Adrenal gland (tissue), 12 donors: Measurements from ENCODE around the gene LSM12. TPM values are rescaled to one million over a fixed set of nuclear protein-coding genes. Genes with fewer than 3 reads are reported as not detected.

Experiments used
- DNase-seq, 7 donors: peaks; one replicate each; pipeline ENCODE4 v3.0.0-alpha.2; 2019 to 2020
- H3K27ac ChIP-seq, 5 donors: fragments of 200-600 bp; sonication (generic) in 4 of 5; 1 replicate in 3 of 5; 2 replicates in 2 of 5; pipeline versions ENCODE4 v1.5.1 to v1.8.0; 2016 to 2020; ENCODE audit warnings: mild to moderate bottlenecking in 1 of 5
- H3K27me3 ChIP-seq: fragments of 200-600 bp; 2 replicates; pipeline ENCODE4 v1.8.0; 2021
- H3K36me3 ChIP-seq, 2 donors: fragments of 200-600 bp; replicated peaks in 1 of 2; 1 replicate in 1 of 2; 2 replicates in 1 of 2; pipeline versions ENCODE4 v1.5.1 to v1.8.0; 2018 to 2022
- H3K4me1 ChIP-seq, 2 donors: fragments of 200-600 bp; replicated peaks in 1 of 2; 1 replicate in 1 of 2; 2 replicates in 1 of 2; pipeline versions ENCODE4 v1.5.1 to v1.8.0; 2018 to 2021
- H3K4me3 ChIP-seq, 4 donors: fragments of 200-600 bp; sonication (generic) in 3 of 4; one replicate each; pipeline ENCODE4 v1.5.1; 2016 to 2018
- H3K9me3 ChIP-seq, 3 donors: fragments of 200-600 bp; sonication (generic) in 1 of 3; replicated peaks in 1 of 3; 1 replicate in 2 of 3; 2 replicates in 1 of 3; pipeline versions ENCODE4 v1.5.1 to v1.8.0; 2016 to 2021
- POLR2A ChIP-seq, 2 donors: fragments of 450-650 bp; IDR thresholded peaks; one replicate each; pipeline ENCODE4 v1.6.1; 2017; ENCODE audit warnings: antibody characterized with exemption in 2 of 2, mild to moderate bottlenecking in 2 of 2, moderate library complexity in 1 of 2
- WGBS, 4 donors: extraction: QIAGEN DNeasy Blood & Tissue Kit in 2 of 4; methylation state at CpG; one replicate each; pipeline versions ENCODE4 v1.1.5 to v1.1.7; 2013 to 2017; 5-methylcytosine and 5-hydroxymethylcytosine counted together
- intact Hi-C, 2 donors: fragments of 100-400 bp; cut with DNase I; formaldehyde crosslinking; loops; one replicate each; pipeline versions ENCODE4 v1.14.1 to v1.15.0; 2022 to 2023
- polyA plus RNA-seq, 3 donors: library from polyadenylated mRNA; stranded (reverse); fragments of 200-250 nt in 2 of 3; fragments of 350-450 nt in 1 of 3; fragmentation: Illumina TruSeq in 1 of 3; extraction: RNeasy Lipid Tissue Mini Kit (QIAGEN cat#74804) in 1 of 3; gene quantifications; one replicate each; pipeline ENCODE4 v1.2.3, GENCODE V29; 2013 to 2014
- small RNA-seq, 2 donors: library from RNA; depleted of rRNA; stranded (forward); fragments of <200 nt; gene quantifications; one replicate each; pipeline ENCODE3, GENCODE V24; 2016
- total RNA-seq, 9 donors: library from RNA; depleted of rRNA in 4 of 9; stranded (reverse); fragments of >200 nt in 4 of 9; fragments of 120-200 nt in 1 of 9; fragmentation: NEBNext Ultra II Directional in 1 of 9; extraction: Animal tissue kit (Norgen Biotek cat#: 25700) in 1 of 9; gene quantifications; one replicate each; pipeline versions ENCODE4 v1.1.0 to v1.2.4, GENCODE V29; 2013 to 2023
- TF ChIP-seq, protein P1 (sequence below), 6 experiments: fragments of 450-650 bp in 4 of 6; fragments of 200-600 bp in 2 of 6; sonication (generic) in 1 of 6; IDR thresholded peaks; 1 replicate in 5 of 6; 2 replicates in 1 of 6; pipeline versions ENCODE4 v1.5.1 to v1.8.0; 2016 to 2021; ENCODE audit warnings: antibody characterized with exemption in 6 of 6, mild to moderate bottlenecking in 2 of 6, moderate library complexity in 1 of 6
- donor health status: healthy with polysubstance abuse.
- donor health status: Bipolar disorder and iron deficiency.
- donor health status: DM: yes; HTN: yes; CAD: no.
- donor health status: DM: no; HTN: no; CAD: no.
- donor health status: DM: no; HTN: no; CAD: no.
- donor health status: DM: yes; HTN: yes; CAD: no.

The LSM12 gene
- total and polyA plus RNA-seq, 12 donors: 19.8 to 54.7 (median 37.3) TPM

- H3K27me3 ChIP-seq: peaks cover 14% of the 10 kb centered on the region
- DNase-seq: no peak
- 86 to 93% (median 89%) methylated on average over 7 of the region's 7 CpGs for WGBS, 4 donors
These were observed 80.1 kb downstream of the LSM12 start for GRCh38 chr17:43986225-43986981.

DNA sequence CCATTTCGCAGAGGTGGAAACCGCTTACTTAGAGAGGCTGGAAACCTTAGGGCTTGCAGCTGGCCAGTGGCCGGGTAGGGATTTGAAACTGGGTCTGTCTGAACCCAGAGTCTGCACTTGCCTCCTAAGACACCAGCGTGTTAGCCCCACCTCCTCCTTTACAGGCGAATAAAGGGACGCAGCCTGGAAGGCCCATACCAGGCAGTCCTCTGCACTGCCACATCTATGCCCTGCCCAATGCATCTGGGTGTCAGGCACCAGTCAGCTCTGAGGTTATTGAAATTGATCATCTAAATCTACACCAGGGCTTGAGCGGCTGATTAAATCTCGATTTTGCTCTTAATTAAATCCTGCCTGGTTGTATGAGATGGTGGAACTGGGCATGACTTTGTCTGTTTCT is 82.0 kb downstream of the LSM12 start:
- no peak for DNase-seq
- H3K27ac ChIP-seq: no peak overlapping the region
- WGBS, 4 donors: 89 to 92% (median 90%) methylated on average over 8 of the region's 8 CpGs
- H3K4me1 ChIP-seq: peaks cover 0 to 8% of the 10 kb centered on the region in 2 donors
- H3K4me3 ChIP-seq: no peak overlapping the region
- no peaks in the 10 kb centered on the region for H3K9me3 ChIP-seq
- no peaks in the 10 kb centered on the region for H3K36me3 ChIP-seq
- intact Hi-C loops: no loop called here
- peaks cover 14% of the 10 kb centered on the region for H3K27me3 ChIP-seq
- TF ChIP-seq, protein P1, sequence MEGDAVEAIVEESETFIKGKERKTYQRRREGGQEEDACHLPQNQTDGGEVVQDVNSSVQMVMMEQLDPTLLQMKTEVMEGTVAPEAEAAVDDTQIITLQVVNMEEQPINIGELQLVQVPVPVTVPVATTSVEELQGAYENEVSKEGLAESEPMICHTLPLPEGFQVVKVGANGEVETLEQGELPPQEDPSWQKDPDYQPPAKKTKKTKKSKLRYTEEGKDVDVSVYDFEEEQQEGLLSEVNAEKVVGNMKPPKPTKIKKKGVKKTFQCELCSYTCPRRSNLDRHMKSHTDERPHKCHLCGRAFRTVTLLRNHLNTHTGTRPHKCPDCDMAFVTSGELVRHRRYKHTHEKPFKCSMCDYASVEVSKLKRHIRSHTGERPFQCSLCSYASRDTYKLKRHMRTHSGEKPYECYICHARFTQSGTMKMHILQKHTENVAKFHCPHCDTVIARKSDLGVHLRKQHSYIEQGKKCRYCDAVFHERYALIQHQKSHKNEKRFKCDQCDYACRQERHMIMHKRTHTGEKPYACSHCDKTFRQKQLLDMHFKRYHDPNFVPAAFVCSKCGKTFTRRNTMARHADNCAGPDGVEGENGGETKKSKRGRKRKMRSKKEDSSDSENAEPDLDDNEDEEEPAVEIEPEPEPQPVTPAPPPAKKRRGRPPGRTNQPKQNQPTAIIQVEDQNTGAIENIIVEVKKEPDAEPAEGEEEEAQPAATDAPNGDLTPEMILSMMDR (IDR thresholded peaks at IDR 0.05): no peak
- TF ChIP-seq POLR2A (IDR thresholded peaks at IDR 0.05): no peak

More at GRCh38 chr17:43986225-43986981, 80.1 kb downstream of the LSM12 start:
- Histone ChIP-seq H3K9me3 (no peaks in the 10 kb centered on the region), H3K27ac (no peak overlapping the region), H3K4me1 (peaks cover 0 to 8% of the 10 kb centered on the region in 2 donors), H3K4me3 (no peak overlapping the region), H3K36me3 (no peaks in the 10 kb centered on the region)
- TF ChIP-seq, protein P1 (IDR thresholded peaks at IDR 0.05): no peak
- no peak for TF ChIP-seq POLR2A (IDR thresholded peaks at IDR 0.05)
- intact Hi-C loops: no loop called here

Small RNAs within 50 kb of the gene (small RNA-seq; reads per million reads assigned to genes)
- gene RF00012: 0 reads per million in 2 donors

Other genes with a start within 250 kb of the LSM12 start
- gene MPP3, start 233.5 kb downstream of the LSM12 start, total RNA-seq: 10 to 100 TPM in 1 of 9 donors, 1 to 10 TPM in 6, under 1 TPM in 2; 0.60 to 10.6 (median 3.4) TPM
- gene MPP3, start 233.5 kb downstream of the LSM12 start, polyA plus RNA-seq: 1 to 10 TPM; 2.5 to 7.6 (median 4.6) TPM
- gene CD300LG, start 219.5 kb downstream of the LSM12 start, total RNA-seq: 1 to 10 TPM in 8 of 9 donors, under 1 TPM in 1; 0.78 to 5.2 (median 2.8) TPM
- 1 to 10 TPM; 1.2 to 7.3 (median 1.5) TPM for gene CD300LG, start 219.5 kb downstream of the LSM12 start, polyA plus RNA-seq
- 10 to 100 TPM in 1 of 9 donors, 1 to 10 TPM in 6, under 1 TPM in 2; 0.29 to 16.0 (median 2.0) TPM for gene MPP2, start 159.1 kb downstream of the LSM12 start, total RNA-seq
- gene MPP2, start 159.1 kb downstream of the LSM12 start, polyA plus RNA-seq: 1 to 10 TPM; 1.2 to 4.1 (median 3.0) TPM
- gene PPY, start 124.2 kb downstream of the LSM12 start, total RNA-seq: not detected
- not detected for gene PPY, start 124.2 kb downstream of the LSM12 start, polyA plus RNA-seq
- under 1 TPM in 1 of 9 donors, not detected in 8; 0.43 TPM for gene PYY, start 112.7 kb downstream of the LSM12 start, total RNA-seq
- not detected for gene PYY, start 112.7 kb downstream of the LSM12 start, polyA plus RNA-seq
- 1 to 10 TPM in 6 of 9 donors, under 1 TPM in 3; 0.22 to 4.4 (median 1.2) TPM for gene NAGS, start 62.0 kb downstream of the LSM12 start, total RNA-seq
- under 1 TPM; 0.37 to 0.88 (median 0.72) TPM for gene NAGS, start 62.0 kb downstream of the LSM12 start, polyA plus RNA-seq
- gene TMEM101, start 51.7 kb downstream of the LSM12 start, total RNA-seq: 10 to 100 TPM; 20.4 to 52.5 (median 37.2) TPM
- gene TMEM101, start 51.7 kb downstream of the LSM12 start, polyA plus RNA-seq: 10 to 100 TPM; 12.4 to 19.1 (median 12.7) TPM
- 100 to 1,000 TPM in 2 of 9 donors, 10 to 100 TPM in 7; 51.2 to 114 (median 80.6) TPM for gene G6PC3, start 4.1 kb upstream of the LSM12 start, total RNA-seq
- gene G6PC3, start 4.1 kb upstream of the LSM12 start, polyA plus RNA-seq: 100 to 1,000 TPM in 2 of 3 donors, 10 to 100 TPM in 1; 95.0 to 254 (median 207) TPM
- 100 to 1,000 TPM in 3 of 9 donors, 10 to 100 TPM in 6; 15.1 to 144 (median 71.7) TPM for gene HDAC5, start 57.0 kb upstream of the LSM12 start, total RNA-seq
- 100 to 1,000 TPM in 1 of 3 donors, 10 to 100 TPM in 1, 1 to 10 TPM in 1; 4.8 to 102 (median 83.0) TPM for gene HDAC5, start 57.0 kb upstream of the LSM12 start, polyA plus RNA-seq
- gene HROB, start 75.3 kb upstream of the LSM12 start, total RNA-seq: 1 to 10 TPM in 3 of 9 donors, under 1 TPM in 5, not detected in 1; 0.49 to 2.6 (median 0.91) TPM
- gene HROB, start 75.3 kb upstream of the LSM12 start, polyA plus RNA-seq: 1 to 10 TPM in 2 of 3 donors, under 1 TPM in 1; 0.42 to 2.6 (median 1.5) TPM
- under 1 TPM in 7 of 9 donors, not detected in 2; 0.22 to 0.83 (median 0.39) TPM for gene ASB16, start 104.0 kb upstream of the LSM12 start, total RNA-seq
- gene ASB16, start 104.0 kb upstream of the LSM12 start, polyA plus RNA-seq: under 1 TPM; 0.13 to 0.48 (median 0.16) TPM
- gene TMUB2, start 120.3 kb upstream of the LSM12 start, total RNA-seq: 10 to 100 TPM; 21.8 to 48.6 (median 38.7) TPM
- 10 to 100 TPM; 22.8 to 89.3 (median 79.1) TPM for gene TMUB2, start 120.3 kb upstream of the LSM12 start, polyA plus RNA-seq
- gene ATXN7L3, start 133.2 kb upstream of the LSM12 start, total RNA-seq: 10 to 100 TPM; 21.3 to 61.4 (median 48.9) TPM
- 10 to 100 TPM; 19.6 to 81.4 (median 47.1) TPM for gene ATXN7L3, start 133.2 kb upstream of the LSM12 start, polyA plus RNA-seq
- 10 to 100 TPM; 42.8 to 92.6 (median 65.5) TPM for gene UBTF, start 153.0 kb upstream of the LSM12 start, total RNA-seq
- gene UBTF, start 153.0 kb upstream of the LSM12 start, polyA plus RNA-seq: 10 to 100 TPM; 37.1 to 80.6 (median 51.3) TPM
- 1 to 10 TPM in 2 of 9 donors, under 1 TPM in 2, not detected in 5; 0.15 to 8.5 (median 0.70) TPM for gene SLC4A1, start 201.5 kb upstream of the LSM12 start, total RNA-seq
- under 1 TPM in 2 of 3 donors, not detected in 1; 0.13 to 0.16 TPM for gene SLC4A1, start 201.5 kb upstream of the LSM12 start, polyA plus RNA-seq
- gene RUNDC3A, start 241.9 kb upstream of the LSM12 start, total RNA-seq: 10 to 100 TPM in 3 of 9 donors, 1 to 10 TPM in 6; 1.6 to 26.4 (median 8.8) TPM
- gene RUNDC3A, start 241.9 kb upstream of the LSM12 start, polyA plus RNA-seq: 100 to 1,000 TPM in 1 of 3 donors, 10 to 100 TPM in 2; 19.3 to 133 (median 38.5) TPM